ENCODE data around the gene PTPRH.

- no peak for TF ChIP-seq CTCF (IDR thresholded peaks at IDR 0.05)
- TF ChIP-seq POLR2A (IDR thresholded peaks at IDR 0.05), result no peak
- no peak for TF ChIP-seq EP300 (IDR thresholded peaks at IDR 0.05)
- TF ChIP-seq POLR2AphosphoS5 (IDR thresholded peaks at IDR 0.05), result no peak
These were observed 11.8 kb downstream of the PTPRH start for GRCh38 chr19:55197528-55197927.

Data from stomach (tissue), 4 donors.